NCI-H774 (cell line): ENCODE measurements around the gene ZSWIM8.
"Not testable (repeated sequence)": the region's sequence is repeated elsewhere in the genome, so short reads cannot be mapped to it uniquely, and the experiment has no call there.

Experiments
- DNase-seq: peaks from one replicate; lab custom pipeline; 2025; lab: John Stamatoyannopoulos, UW

Gene ZSWIM8

DNA sequence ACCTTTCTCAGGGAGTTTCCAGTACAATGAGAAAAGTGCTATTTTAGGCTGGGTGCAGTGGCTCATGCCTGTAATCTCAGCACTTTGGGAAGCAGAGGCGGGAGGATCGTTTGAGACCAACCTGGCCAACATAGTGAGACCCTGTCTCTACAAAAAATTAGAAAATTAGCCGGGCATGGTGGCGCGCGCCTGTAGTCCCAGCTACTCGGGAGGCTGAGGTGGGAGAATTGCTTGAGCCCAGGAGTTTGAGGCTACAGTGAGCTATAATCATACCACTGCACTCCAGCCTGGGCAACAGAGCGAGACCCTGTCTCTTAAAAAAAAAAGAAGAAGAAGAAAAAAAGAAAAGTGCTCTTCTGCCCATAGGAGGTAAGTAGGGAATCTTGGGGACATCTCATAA, 10.6 kb downstream of the ZSWIM8 start:
- not testable (repeated sequence) for DNase-seq

DNA sequence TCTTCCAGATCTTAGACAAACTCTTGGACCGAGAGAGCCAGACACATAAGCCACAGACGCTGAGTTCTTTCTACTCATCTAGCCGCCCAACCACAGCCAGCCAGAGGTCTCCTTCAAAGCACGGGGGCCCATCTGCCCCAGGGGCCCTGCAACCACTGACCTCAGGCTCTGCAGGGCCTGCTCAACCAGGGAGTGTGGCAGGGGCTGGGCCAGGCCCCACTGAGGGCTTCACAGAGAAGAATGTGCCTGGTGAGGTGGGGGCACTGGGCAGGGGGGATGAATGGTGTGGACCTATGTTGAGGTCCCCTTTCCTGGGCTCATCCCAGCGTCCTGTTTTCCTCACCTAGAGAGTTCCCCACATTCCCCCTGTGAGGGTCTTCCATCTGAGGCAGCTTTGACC, 11.4 kb downstream of the ZSWIM8 start:
- DNase-seq = no peak

DNA sequence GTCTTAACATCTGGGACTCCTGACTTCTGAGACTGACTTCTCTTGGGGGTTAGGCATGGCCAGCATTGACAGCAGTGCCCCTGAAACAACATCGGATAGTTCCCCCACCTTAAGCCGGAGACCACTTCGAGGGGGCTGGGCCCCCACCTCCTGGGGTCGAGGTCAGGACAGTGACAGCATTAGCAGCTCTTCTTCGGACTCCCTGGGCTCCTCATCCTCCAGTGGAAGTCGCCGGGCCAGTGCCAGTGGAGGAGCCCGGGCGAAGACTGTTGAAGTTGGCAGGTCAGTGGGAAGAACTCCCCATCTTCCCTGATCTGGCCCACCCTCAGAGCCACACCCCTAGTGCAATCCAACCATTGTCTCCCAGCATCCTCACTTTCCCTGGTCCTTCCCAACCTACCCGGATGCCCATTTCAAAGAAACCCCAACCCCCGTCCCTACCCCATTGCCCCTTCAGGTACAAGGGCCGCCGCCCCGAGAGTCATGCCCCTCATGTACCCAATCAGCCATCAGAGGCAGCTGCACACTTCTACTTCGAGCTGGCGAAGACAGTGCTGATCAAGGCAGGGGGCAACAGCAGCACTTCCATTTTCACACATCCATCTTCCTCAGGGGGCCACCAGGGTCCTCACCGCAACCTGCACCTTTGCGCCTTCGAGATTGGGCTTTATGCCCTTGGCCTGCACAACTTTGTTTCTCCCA, 12.1 kb downstream of the ZSWIM8 start:
- DNase-seq = no peak

GRCh38 chr10:73798087-73798486, 12.7 kb downstream of the ZSWIM8 start:
- no peak for DNase-seq

- no peak for DNase-seq
Observed at GRCh38 chr10:73798927-73799560, 13.6 kb downstream of the ZSWIM8 start.

DNA sequence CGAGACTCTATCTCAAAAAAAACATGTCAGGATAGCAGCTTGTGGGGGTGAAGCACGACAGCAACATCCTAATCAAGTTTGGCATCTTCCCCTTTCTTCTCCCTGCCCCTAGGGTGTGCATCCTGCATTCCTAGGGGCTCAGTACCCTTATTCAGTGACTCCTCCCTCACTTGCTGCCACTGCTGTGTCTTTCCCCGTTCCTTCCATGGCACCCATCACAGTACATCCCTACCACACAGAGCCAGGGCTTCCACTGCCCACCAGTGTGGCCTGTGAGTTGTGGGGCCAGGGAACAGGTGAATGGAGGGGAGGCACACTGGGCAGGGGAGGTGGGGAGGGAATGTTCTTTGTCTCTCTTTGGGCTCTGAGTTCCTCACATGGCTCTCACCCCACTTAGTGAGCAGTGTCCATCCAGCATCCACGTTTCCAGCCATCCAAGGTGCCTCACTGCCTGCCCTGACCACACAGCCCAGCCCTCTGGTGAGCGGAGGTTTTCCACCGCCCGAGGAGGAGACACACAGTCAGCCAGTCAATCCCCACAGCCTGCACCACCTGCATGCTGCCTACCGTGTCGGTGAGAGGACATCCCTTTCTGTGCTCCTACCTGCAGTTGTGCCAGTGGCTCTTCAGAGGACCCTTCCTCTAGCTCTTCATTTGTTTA, 14.6 kb downstream of the ZSWIM8 start:
- no peak for DNase-seq

DNA sequence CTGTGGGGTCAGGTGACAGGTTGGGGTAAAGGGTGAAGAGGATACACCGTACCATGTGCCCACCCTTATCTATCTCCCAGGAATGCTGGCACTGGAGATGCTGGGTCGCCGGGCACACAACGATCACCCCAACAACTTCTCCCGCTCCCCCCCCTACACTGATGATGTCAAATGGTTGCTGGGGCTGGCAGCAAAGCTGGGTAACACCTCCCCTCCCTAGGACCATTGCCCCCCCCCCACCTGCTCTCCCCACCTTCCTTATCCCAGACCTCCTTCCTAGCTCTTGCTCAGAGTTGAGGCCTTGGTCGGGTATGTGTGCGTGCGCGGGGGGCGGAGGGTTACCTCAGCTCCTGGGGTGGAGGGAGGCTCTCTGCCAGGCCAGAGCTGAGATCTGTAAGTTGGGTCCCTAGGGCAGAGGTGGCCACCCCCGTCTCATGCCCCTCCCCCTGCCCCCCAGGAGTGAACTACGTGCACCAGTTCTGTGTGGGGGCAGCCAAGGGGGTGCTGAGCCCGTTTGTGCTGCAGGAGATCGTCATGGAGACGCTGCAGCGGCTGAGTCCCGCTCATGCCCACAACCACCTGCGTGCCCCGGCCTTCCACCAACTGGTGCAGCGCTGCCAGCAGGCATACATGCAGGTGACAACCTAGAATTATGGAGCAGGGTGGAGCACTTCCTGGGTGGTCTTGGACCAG, 15.3 kb downstream of the ZSWIM8 start:
- no peak for DNase-seq

DNA sequence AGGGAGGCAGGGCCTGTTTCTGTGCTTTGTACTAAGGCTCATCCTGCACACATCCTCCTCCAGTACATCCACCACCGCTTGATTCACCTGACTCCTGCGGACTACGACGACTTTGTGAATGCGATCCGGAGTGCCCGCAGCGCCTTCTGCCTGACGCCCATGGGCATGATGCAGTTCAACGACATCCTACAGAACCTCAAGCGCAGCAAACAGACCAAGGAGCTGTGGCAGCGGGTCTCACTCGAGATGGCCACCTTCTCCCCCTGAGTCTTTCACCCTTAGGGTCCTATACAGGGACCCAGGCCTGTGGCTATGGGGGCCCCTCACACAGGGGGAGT, 15.8 kb downstream of the ZSWIM8 start:
- no peak for DNase-seq

- no peak for DNase-seq
Observed at GRCh38 chr10:73802276-73802991, 17.0 kb downstream of the ZSWIM8 start.

GRCh38 chr10:73803680-73804286, 18.4 kb downstream of the ZSWIM8 start:
- no peak for DNase-seq

DNA sequence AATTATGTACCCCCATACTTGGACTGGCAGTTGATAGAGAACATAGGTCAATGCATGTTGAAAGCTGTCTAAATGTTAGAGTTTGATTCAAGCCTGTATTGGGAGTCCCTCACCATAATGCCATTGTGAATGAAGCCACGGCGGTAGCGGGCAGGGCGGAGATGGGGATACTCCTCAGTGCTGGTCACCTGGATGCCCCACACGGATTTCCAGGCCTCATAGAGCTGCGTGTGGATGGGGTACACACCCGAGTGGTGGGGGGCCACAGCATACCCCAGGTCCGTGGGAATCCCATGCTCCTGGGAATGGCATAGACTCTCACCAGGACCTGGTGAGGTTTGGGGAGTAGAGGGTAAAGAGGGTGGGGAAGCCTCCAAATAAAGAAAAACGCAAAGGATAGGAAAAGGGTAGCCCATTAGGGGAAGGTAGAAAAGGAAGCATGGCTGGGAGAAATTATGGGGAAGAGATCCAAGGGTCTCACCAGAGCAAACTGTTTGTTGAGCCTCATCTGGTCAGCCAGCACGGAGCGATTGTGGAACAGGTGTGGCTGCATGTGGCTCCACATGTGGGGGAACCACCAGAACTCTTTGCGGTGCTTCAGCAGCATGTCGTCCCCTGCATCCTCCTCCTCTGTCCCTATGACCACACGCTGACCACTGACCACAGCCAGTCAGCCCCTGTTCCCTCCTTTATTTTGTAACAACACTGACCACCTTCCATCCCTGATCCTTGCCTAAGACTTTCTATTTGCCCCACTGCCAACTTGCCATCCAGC, 21.0 kb downstream of the ZSWIM8 start:
- no peak for DNase-seq

GRCh38 chr10:73807471-73807870, 22.1 kb downstream of the ZSWIM8 start:
- no peak for DNase-seq

DNA sequence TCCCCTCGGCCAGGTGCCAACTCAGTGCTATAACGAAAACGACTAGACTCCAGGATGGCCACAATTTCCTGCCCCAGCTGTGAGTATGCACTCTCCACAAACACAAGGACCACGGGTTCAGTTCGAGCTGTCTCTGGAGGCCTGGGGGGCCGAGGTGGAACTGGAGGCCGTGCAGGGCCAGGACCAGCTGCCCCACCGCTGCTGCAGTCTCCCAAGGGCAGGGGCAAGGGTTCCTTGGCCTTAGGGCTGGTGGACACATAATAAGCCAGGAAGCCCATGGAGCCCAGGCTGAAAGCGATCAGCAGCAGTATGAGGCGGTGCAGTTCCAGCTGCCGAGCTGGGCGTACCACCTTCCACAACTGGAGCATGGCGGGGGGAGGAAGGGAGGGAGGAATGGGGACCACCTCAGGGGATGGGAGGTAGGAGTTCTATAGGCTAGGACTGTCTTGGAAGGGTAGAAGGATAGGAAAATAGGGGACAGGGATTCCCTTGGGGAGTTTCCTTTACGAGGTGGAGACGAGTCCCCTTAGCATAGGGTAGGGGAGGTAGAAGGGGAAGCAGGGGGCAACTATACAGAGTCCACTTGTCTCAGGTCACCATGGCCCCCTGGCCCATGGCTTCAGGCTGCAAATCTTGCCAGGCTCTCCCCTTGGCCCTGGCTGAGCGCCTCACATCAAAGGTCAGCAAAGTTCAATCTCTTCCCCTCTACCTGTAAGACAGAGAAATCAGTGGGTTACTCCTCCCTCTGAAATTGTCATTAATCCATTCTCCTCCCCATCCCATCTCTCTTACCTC, 22.8 kb downstream of the ZSWIM8 start:
- no peak for DNase-seq

DNA sequence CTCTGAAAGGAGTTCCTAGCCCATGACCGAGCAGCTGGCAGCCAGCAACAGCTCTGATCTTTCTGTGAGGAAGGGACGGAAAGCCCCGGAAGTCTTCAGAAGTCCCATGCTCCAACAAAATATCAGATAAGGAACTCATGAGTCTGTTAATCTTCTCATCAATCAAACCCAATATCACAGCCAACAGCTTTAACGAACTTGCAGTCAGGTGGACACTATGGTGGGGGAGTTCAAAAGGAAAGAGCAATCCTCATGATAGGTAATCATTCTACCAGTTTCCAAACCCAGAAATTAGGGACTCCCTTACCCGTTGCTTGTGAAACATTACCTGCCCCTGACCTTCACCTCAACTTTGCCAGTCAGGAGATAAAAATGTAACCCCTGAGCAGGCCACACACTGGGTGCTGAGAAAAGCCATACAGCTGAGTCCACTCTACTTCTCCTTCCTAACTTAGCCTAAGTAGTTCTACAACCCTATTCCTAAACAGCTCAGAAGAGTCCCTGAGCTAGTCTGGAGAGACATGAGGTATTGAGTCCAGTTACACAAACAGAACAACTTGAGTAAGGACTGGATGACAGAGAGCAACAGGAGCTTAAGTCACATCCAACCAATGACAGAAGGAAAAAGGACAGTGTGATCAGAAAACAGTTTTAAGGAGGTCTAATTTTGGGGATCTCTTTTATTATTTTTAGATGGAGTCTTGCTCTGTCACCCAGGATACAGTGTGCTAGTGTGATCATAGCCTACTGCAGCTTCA, 23.8 kb downstream of the ZSWIM8 start:
- no peak for DNase-seq

DNA sequence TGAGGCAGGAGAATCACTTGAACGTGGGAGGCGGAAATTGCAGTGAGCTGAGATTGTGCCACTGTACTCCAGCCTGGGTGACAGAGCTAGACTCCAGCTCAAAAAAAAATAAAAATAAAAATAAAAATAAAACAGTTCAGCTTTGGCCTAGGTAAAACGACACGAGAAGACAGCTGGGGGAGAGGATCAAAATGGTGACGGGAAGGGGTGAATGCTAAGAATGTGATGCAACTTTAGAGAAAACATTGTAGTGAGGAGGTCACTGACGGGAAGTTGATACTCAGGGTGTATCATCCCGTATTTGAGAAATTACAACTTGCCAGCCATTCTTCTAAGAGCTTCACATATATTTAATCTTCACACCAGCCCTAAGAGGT, 24.9 kb downstream of the ZSWIM8 start:
- DNase-seq = no peak

- DNase-seq = no peak
Observed at GRCh38 chr10:73810735-73811465, 25.5 kb downstream of the ZSWIM8 start.

GRCh38 chr10:73812657-73813056, 27.3 kb downstream of the ZSWIM8 start:
- DNase-seq = no peak

DNA sequence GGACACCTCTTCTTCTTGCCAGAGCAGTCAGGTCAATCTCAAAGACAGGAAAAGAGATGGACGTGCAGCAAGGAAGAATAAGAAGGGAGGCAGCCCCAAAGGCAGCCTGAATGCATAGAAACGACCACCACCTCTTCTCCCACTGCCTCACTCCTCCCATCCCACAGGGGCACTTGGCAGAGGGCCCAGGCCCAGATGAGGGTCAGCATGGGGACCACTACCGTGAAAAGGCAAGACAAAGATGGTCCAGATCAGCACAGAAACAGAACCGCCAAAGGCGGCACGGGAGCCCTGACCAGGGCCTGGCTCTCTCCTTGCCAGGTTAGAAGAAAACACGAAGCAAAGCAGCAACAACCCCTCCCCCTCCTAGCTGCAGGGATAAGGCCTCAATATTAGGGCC, 27.9 kb downstream of the ZSWIM8 start:
- no peak for DNase-seq
